Heart right ventricle (tissue), 16 donors: ENCODE measurements around the gene NOP9. TPM values are rescaled to one million over a fixed set of nuclear protein-coding genes. Genes with fewer than 3 reads are reported as not detected.

Experiments
- ATAC-seq, 8 donors: fragments of 200-7000 bp; cut with Tn5 transposase; one replicate each; pipeline ENCODE4 v1.9.1; 2020; ENCODE audit warnings: mild to moderate bottlenecking in 8 of 8, moderate library complexity in 8 of 8, moderate number of reproducible peaks in 1 of 8
- DNase-seq, 2 donors: peaks; one replicate each; pipeline ENCODE4 v3.0.0-alpha.2; 2020
- H3K27ac ChIP-seq, 10 donors: fragments of 200-600 bp; sonication (generic) in 2 of 10; one replicate each; pipeline versions ENCODE4 v1.5.0 to v1.8.0; 2020 to 2022; ENCODE audit warnings: mild to moderate bottlenecking in 3 of 10
- H3K27me3 ChIP-seq, 7 donors: fragments of 200-600 bp; one replicate each; pipeline ENCODE4 v1.8.0; 2021 to 2022; ENCODE audit warnings: mild to moderate bottlenecking in 2 of 7
- H3K36me3 ChIP-seq, 9 donors: fragments of 200-600 bp; sonication (generic) in 1 of 9; one replicate each; pipeline versions ENCODE4 v1.5.0 to v1.8.0; 2020 to 2022; ENCODE audit warnings: mild to moderate bottlenecking in 2 of 9
- H3K4me1 ChIP-seq, 9 donors: fragments of 200-600 bp; sonication (generic) in 1 of 9; one replicate each; pipeline versions ENCODE4 v1.5.0 to v1.8.0; 2020 to 2022; ENCODE audit warnings: mild to moderate bottlenecking in 4 of 9
- H3K4me3 ChIP-seq, 10 donors: fragments of 200-600 bp; sonication (generic) in 2 of 10; one replicate each; pipeline versions ENCODE4 v1.5.0 to v1.8.0; 2020 to 2022; ENCODE audit warnings: mild to moderate bottlenecking in 7 of 10, moderate library complexity in 2 of 10
- H3K9me3 ChIP-seq, 11 donors: fragments of 200-600 bp in 10 of 11; sonication (generic) in 2 of 11; one replicate each; pipeline versions ENCODE4 v1.5.0 to v1.8.0; 2013 to 2022; ENCODE audit warnings: mild to moderate bottlenecking in 2 of 11, control low read depth in 1 of 11, moderate library complexity in 1 of 11
- WGBS, 2 donors: extraction: QIAGEN DNeasy Blood & Tissue Kit; methylation state at CpG; one replicate each; pipeline ENCODE4 v1.1.7; 2013; ENCODE audit warnings: inconsistent platforms in 1 of 2; 5-methylcytosine and 5-hydroxymethylcytosine counted together
- intact Hi-C, 10 donors: fragments of 100-400 bp; cut with DNase I; formaldehyde crosslinking; loops; one replicate each; pipeline versions ENCODE4 v1.11.1 to v1.14.2; 2022
- polyA plus RNA-seq, 2 donors: library from polyadenylated mRNA; stranded (reverse); fragments of 200-250 nt; gene quantifications; one replicate each; pipeline ENCODE4 v1.2.3, GENCODE V29; 2013
- total RNA-seq, 10 donors: library from RNA; stranded (reverse); fragmentation: NEBNext Ultra II Directional in 3 of 10; extraction: Animal tissue kit (Norgen Biotek cat#: 25700) in 3 of 10; gene quantifications; one replicate each; pipeline versions ENCODE4 v1.2.1 to v1.2.4, GENCODE V29; 2021 to 2023
- TF ChIP-seq, protein P1 (sequence below), 9 donors: fragments of 200-600 bp; sonication (generic) in 2 of 9; IDR thresholded peaks; one replicate each; pipeline versions ENCODE4 v1.5.0 to v1.8.0; 2021 to 2022; ENCODE audit warnings: antibody characterized with exemption in 9 of 9, mild to moderate bottlenecking in 5 of 9, moderate library complexity in 1 of 9
- donor health status: Arrhythmogenic right ventricular cardiomyopathy.
- donor health status: ischemic (EF 13 %, LVEDD 7.1; RV severe dilation, severe dysfunction).
- donor health status: healthy with polysubstance abuse.
- donor health status: DM: no; HTN: yes; CAD: no.
- donor health status: DM: no; HTN: no; CAD: no.
- donor health status: ischemic (EF 25% LVEDD 6.9; RV normal size, moderate dysfunction).
- donor health status: ischemic (EF 25% LVEDD 5.7; RV mildly dilated, moderate dysfunction).
- donor health status: healthy.
- donor health status: DM: yes; HTN: yes; CAD: no.
- donor health status: Ischemic cardiomyopathy.
- donor health status: ischemic (EF 35%, LVEDD 5.7; RV mildly dilated, moderate dysfunction).
- donor health status: nonischemic (EF 11% LVEDD 7.7; RV severe dilation, severe dysfunction).
- donor health status: DM: yes; HTN: yes; CAD: no.
- donor health status: PGD.
- donor health status: ischemic (EF 29% LVEDD 5.4; RV normal size, mild dysfunction).
- donor health status: nonischemic (EF 23%, LVEDD 6.1; RV moderate dilation, normal function).

The NOP9 gene
- total and polyA plus RNA-seq, 12 donors: 10.7 to 31.9 (median 26.4) TPM

DNA sequence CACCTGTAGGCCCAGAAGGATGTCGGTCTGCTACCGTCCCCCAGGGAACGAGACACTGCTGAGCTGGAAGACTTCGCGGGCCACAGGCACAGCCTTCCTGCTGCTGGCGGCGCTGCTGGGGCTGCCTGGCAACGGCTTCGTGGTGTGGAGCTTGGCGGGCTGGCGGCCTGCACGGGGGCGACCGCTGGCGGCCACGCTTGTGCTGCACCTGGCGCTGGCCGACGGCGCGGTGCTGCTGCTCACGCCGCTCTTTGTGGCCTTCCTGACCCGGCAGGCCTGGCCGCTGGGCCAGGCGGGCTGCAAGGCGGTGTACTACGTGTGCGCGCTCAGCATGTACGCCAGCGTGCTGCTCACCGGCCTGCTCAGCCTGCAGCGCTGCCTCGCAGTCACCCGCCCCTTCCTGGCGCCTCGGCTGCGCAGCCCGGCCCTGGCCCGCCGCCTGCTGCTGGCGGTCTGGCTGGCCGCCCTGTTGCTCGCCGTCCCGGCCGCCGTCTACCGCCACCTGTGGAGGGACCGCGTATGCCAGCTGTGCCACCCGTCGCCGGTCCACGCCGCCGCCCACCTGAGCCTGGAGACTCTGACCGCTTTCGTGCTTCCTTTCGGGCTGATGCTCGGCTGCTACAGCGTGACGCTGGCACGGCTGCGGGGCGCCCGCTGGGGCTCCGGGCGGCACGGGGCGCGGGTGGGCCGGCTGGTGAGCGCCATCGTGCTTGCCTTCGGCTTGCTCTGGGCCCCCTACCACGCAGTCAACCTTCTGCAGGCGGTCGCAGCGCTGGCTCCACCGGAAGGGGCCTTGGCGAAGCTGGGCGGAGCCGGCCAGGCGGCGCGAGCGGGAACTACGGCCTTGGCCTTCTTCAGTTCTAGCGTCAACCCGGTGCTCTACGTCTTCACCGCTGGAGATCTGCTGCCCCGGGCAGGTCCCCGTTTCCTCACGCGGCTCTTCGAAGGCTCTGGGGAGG lies 11.3 kb downstream of the NOP9 start, which contains the start of gene LTB4R:
LTB4R (plus strand) TSS at position 857 of the 959 bp plus-strand sequence. CDS start 4,150 bp downstream, outside the sequence.
- 6 to 10% methylated on average over 99 of the region's 99 CpGs for WGBS, 2 donors
- peaks cover 15 to 83% (median 66%) of the 10 kb centered on the region in 9 donors for H3K4me1 ChIP-seq
- peaks cover 0 to 20% (median 8%) of the 10 kb centered on the region in 9 donors for H3K36me3 ChIP-seq
- peak; percentile 63 to 83 for DNase-seq
- intact Hi-C loops: loop anchor here in 1 of 10 donors (5.0 kb wide), 1 partner anchor 299 kb away; no protein-coding TSS in a partner anchor
- no peaks in the 10 kb centered on the region for H3K27me3 ChIP-seq
- H3K4me3 ChIP-seq: peak within 1 kb of the TSS; percentile 45 to 71 (median 62)
- no peaks in the 10 kb centered on the region for H3K9me3 ChIP-seq
- peak; percentile 70 to 91 (median 78) for ATAC-seq
- peak within 1 kb of the TSS; percentile 69 to 96 (median 86) for H3K27ac ChIP-seq
- TF ChIP-seq, protein P1, sequence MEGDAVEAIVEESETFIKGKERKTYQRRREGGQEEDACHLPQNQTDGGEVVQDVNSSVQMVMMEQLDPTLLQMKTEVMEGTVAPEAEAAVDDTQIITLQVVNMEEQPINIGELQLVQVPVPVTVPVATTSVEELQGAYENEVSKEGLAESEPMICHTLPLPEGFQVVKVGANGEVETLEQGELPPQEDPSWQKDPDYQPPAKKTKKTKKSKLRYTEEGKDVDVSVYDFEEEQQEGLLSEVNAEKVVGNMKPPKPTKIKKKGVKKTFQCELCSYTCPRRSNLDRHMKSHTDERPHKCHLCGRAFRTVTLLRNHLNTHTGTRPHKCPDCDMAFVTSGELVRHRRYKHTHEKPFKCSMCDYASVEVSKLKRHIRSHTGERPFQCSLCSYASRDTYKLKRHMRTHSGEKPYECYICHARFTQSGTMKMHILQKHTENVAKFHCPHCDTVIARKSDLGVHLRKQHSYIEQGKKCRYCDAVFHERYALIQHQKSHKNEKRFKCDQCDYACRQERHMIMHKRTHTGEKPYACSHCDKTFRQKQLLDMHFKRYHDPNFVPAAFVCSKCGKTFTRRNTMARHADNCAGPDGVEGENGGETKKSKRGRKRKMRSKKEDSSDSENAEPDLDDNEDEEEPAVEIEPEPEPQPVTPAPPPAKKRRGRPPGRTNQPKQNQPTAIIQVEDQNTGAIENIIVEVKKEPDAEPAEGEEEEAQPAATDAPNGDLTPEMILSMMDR (IDR thresholded peaks at IDR 0.05): peak; percentile 11 to 64 (median 40)

DNA sequence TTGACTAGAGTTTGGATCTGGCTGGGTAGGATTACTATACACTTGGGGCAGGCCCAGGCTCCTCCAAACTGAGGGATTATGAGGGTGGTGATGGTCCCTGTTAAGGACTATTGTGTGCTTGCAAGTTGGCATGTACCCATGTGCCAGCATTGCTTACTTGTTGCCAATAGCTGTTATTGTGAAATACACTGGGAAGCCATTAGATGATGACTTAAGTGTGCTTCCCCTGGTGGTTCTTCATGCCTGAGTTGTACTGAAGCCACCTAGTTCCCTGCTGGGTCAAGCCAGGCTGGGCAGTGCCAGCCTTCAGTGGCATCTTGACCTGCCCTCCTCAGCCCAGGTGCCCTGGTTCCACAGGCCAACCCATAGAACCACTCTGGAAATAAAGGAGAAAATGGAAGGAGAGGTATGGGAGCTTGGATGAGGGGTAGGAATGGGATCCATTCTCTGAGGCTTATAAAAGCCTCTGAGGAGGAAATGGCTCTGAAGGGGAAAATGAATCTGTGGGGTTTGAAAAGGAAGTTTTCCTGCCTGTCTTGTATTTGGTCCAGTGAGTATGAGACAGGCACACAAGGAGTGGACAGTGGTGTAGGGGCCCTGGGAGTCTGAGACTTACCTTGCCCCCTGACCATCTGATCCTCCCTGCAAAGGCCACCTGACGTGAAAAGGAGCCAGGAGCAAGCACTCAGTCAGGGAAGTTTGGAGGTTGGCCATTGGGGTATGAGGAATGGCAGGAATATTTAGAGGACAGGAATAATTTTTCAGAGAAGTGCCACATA lies 12.4 kb downstream of the NOP9 start:
- ATAC-seq (peak in 1 of 8 donors; percentile 3), DNase-seq (no peak)
- peaks cover 22 to 94% (median 77%) of the 10 kb centered on the region in 9 donors for H3K4me1 ChIP-seq
- peaks cover 0 to 10% (median 0%) of the 10 kb centered on the region in 7 donors for H3K27me3 ChIP-seq
- intact Hi-C loops: loop anchor here in 1 of 10 donors (5.0 kb wide), 1 partner anchor 300 kb away; no protein-coding TSS in a partner anchor
- TF ChIP-seq, protein P1 (IDR thresholded peaks at IDR 0.05): no peak
- H3K27ac ChIP-seq: peak overlapping the region; percentile 69 to 96 (median 86)
- peak overlapping the region in 9 of 10 donors; percentile 45 to 71 (median 62) for H3K4me3 ChIP-seq
- H3K9me3 ChIP-seq: no peaks in the 10 kb centered on the region
- peaks cover 0 to 9% (median 0%) of the 10 kb centered on the region in 9 donors for H3K36me3 ChIP-seq
- 91 to 95% methylated on average over 1 of the region's 1 CpG for WGBS, 2 donors

DNA sequence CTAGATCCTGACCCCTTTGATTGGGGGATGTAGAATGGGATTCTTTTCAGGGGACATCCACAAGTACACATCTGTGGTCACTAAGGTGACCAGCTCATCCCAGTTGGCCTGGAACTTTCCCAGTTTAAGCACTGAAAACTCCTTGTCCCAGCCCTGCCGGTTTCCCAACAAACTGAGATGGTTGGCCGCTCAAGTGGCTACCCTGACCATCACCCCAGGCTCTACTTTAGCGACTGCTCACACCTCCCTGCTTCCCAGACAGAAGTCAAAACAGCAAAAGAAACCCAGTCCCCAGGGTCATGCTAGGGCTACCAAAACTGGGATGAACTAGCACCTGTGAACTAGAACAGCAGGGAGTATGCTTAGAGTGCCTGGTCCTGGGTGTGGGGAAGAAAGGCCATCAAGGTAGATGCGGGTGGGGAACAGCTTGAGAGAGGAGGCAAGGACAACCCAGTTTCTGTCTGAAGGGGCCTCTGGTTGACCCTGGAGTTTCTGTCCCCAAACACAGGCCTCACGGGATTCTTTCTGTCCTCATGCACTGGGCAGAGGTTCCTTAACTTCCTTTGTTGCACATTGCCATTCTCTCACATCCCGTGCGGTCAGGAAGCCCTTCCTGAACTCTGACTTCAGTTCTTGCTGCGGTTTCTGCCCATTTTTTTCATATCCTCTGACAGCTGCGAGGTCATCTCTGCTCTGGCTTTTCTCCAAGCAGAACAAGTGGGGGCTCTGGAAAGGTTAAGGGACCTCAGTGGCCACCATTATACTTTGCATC lies 13.3 kb downstream of the NOP9 start:
- intact Hi-C loops: loop anchor here in 1 of 10 donors (5.0 kb wide), 1 partner anchor 301 kb away; no protein-coding TSS in a partner anchor
- ATAC-seq (peak in 4 of 8 donors; percentile 11 to 52 (median 20)), DNase-seq (peak in 1 of 2 donors; percentile 66)
- Histone ChIP-seq H3K9me3 (no peaks in the 10 kb centered on the region), H3K4me1 (peaks cover 22 to 100% (median 79%) of the 10 kb centered on the region in 9 donors), H3K36me3 (peaks cover 0 to 4% (median 0%) of the 10 kb centered on the region in 9 donors), H3K4me3 (peak overlapping the region in 1 of 10 donors; percentile 22), H3K27me3 (peaks cover 0 to 19% (median 0%) of the 10 kb centered on the region in 7 donors), H3K27ac (peak overlapping the region in 9 of 10 donors; percentile 46 to 95 (median 78))
- 54 to 58% methylated on average over 9 of the region's 9 CpGs for WGBS, 2 donors
- TF ChIP-seq, protein P1 (IDR thresholded peaks at IDR 0.05): no peak
